BJ (cell line): ENCODE results near the gene ALPG. TPM values are rescaled to one million over a fixed set of nuclear protein-coding genes. Genes with fewer than 3 reads are reported as not detected.
"Not testable (repeated sequence)": the region's sequence is repeated elsewhere in the genome, so short reads cannot be mapped to it uniquely, and the experiment has no call there.

Experiments
- CTCF ChIA-PET: fragments of 350-600 bp; formaldehyde crosslinking; extraction: SDS; loops from one replicate; lab custom pipeline; 2021; ENCODE audit warnings: antibody characterized with exemption, inconsistent platforms; lab: Yijun Ruan, JAX
- POLR2A ChIA-PET: fragments of 300-600 bp; sonication (Branson Sonifier 250); formaldehyde crosslinking; extraction: SDS; loops from one replicate; lab custom pipeline; 2021; ENCODE audit warnings: antibody characterized with exemption; lab: Charles Lee
- DNase-seq: peaks from one replicate; pipeline ENCODE4 v3.0.0-alpha.2; 2011; ENCODE audit warnings: low read depth
- H3K27me3 ChIP-seq: 2 replicates; pipeline ENCODE4 v1.6.0; 2011; ENCODE audit warnings: low read length; ENCODE audit not compliant: control insufficient read depth, insufficient read depth
- H3K36me3 ChIP-seq: 2 replicates; pipeline ENCODE4 v1.5.1; 2011; ENCODE audit warnings: low read length; ENCODE audit not compliant: control insufficient read depth, insufficient read depth
- H3K4me3 ChIP-seq: 2 replicates; pipeline ENCODE4 v1.5.1; 2011; ENCODE audit warnings: low read depth, mild to moderate bottlenecking, control low read depth, low read length
- CTCF ChIP-seq: IDR thresholded peaks from 2 replicates; pipeline ENCODE4 v1.5.1; 2011; ENCODE audit warnings: low read depth, mild to moderate bottlenecking, control low read depth, inconsistent platforms, low read length, moderate library complexity; ENCODE audit not compliant: insufficient read depth
- polyA plus RNA-seq: library from polyadenylated mRNA; depleted of rRNA; stranded (reverse); fragments of >200 nt; gene quantifications from 2 replicates; pipeline ENCODE4 v1.2.3, GENCODE V29; 2011

Gene ALPG
- polyA plus RNA-seq, 1 experiment, result not detected

- no peak overlapping the region for H3K4me3 ChIP-seq
- ChIA-PET CTCF (interaction anchor here (0.7 to 2.8 kb wide), 4 partner anchors 9 to 449 kb away, joined by 3 to 13 read pairs (median 4); partner anchors contain the start of gene ALPP), POLR2A (no interaction called here)
- H3K36me3 ChIP-seq, result no peaks in the 10 kb centered on the region
- no peak for TF ChIP-seq CTCF
- no peaks in the 10 kb centered on the region; the same call in 1 of the 2 replicates for H3K27me3 ChIP-seq
- no peak for DNase-seq
Observed at GRCh38 chr2:232369126-232369951, 37.3 kb upstream of the ALPG start.

GRCh38 chr2:232370007-232370406 lies 36.6 kb upstream of the ALPG start:
- H3K36me3 ChIP-seq, POLR2A ChIA-PET, H3K27me3 ChIP-seq, DNase-seq, H3K4me3 ChIP-seq: not testable (repeated sequence)
- CTCF ChIA-PET, result interaction anchor here (0.8 to 1.6 kb wide), 2 partner anchors 16 to 21 kb away, joined by 3 to 4 read pairs; no protein-coding TSS in a partner anchor

GRCh38 chr2:232372231-232373208 lies 34.1 kb upstream of the ALPG start:
- ChIA-PET CTCF (interaction anchor here (0.8 to 1.4 kb wide), 3 partner anchors 67 to 472 kb away, joined by 3 to 6 read pairs (median 3); no protein-coding TSS in a partner anchor), POLR2A (no interaction called here)
- no peak overlapping the region for H3K4me3 ChIP-seq
- no peak for DNase-seq
- H3K36me3 ChIP-seq, result no peaks in the 10 kb centered on the region
- TF ChIP-seq CTCF, result no peak
- H3K27me3 ChIP-seq, result peaks cover 2% of the 10 kb centered on the region; the same call in 1 of the 2 replicates

GRCh38 chr2:232374356-232374755 lies 32.3 kb upstream of the ALPG start:
- H3K4me3 ChIP-seq, result no peak overlapping the region
- DNase-seq, result no peak
- ChIA-PET POLR2A (no interaction called here), CTCF (interaction anchor here (0.6 to 1.1 kb wide), 5 partner anchors 8 to 40 kb away, joined by 3 to 4 read pairs (median 3); no protein-coding TSS in a partner anchor)
- no peaks in the 10 kb centered on the region for H3K36me3 ChIP-seq
- TF ChIP-seq CTCF, result no peak
- H3K27me3 ChIP-seq, result peaks cover 2% of the 10 kb centered on the region; the same call in 1 of the 2 replicates

GRCh38 chr2:232375164-232375563 lies 31.5 kb upstream of the ALPG start:
- no peaks in the 10 kb centered on the region for H3K36me3 ChIP-seq
- ChIA-PET POLR2A (no interaction called here), CTCF (interaction anchor here (0.8 to 0.9 kb wide), 3 partner anchors 9 to 31 kb away, joined by 3 read pairs; no protein-coding TSS in a partner anchor)
- no peak for DNase-seq
- H3K27me3 ChIP-seq, result peaks cover 2% of the 10 kb centered on the region; the same call in 1 of the 2 replicates
- no peak overlapping the region for H3K4me3 ChIP-seq
- TF ChIP-seq CTCF, result no peak
